SK-N-SH (cell line): ENCODE results near the gene CDH23. TPM values are rescaled to one million over a fixed set of nuclear protein-coding genes. Genes with fewer than 3 reads are reported as not detected.

ENCODE experiments used
- CTCF ChIA-PET: fragments of 300-600, 350-600 bp; formaldehyde crosslinking; extraction: SDS; loops from one replicate; lab custom pipeline; 2021; lab: Yijun Ruan, JAX
- POLR2A ChIA-PET: fragments of 350-600 bp; sonication (Branson Sonifier 250); formaldehyde crosslinking; extraction: SDS; loops from one replicate; lab custom pipeline; 2020; ENCODE audit warnings: antibody characterized with exemption, inconsistent platforms; lab: Yijun Ruan, JAX
- DNase-seq: peaks from one replicate; pipeline ENCODE4 v3.0.0; 2012
- H2AFZ ChIP-seq: fragments of 200-600 bp; sonication (generic); 2 replicates; pipeline ENCODE4 v1.8.1; 2016; ENCODE audit warnings: antibody characterized with exemption, mild to moderate bottlenecking, low read depth
- H3F3A ChIP-seq: fragments of 200-600 bp; sonication (generic); replicated peaks from 2 replicates; pipeline ENCODE3; 2016; ENCODE audit warnings: antibody characterized with exemption, mild to moderate bottlenecking; ENCODE audit not compliant: insufficient read depth
- H3K27ac ChIP-seq, 2 experiments: fragments of 200-500 bp in 1 of 2; fragments of 200-600 bp in 1 of 2; sonication (Bioruptor generic) in 1 of 2; sonication (generic), shearing (Covaris generic) in 1 of 2; 2 replicates each; pipeline versions ENCODE4 v1.5.1 to v1.6.1; 2014 to 2016; ENCODE audit warnings: low read depth in 2 of 2, inconsistent platforms in 1 of 2, low read length in 1 of 2, mild to moderate bottlenecking in 1 of 2, mixed read lengths in 1 of 2
- H3K27me3 ChIP-seq: fragments of 200-600 bp; sonication (generic), shearing (Covaris generic); 2 replicates; pipeline ENCODE4 v1.6.1; 2016; ENCODE audit warnings: mixed run types; ENCODE audit not compliant: insufficient read depth
- H3K36me3 ChIP-seq, 2 experiments: fragments of 200-500 bp in 1 of 2; fragments of 200-600 bp in 1 of 2; sonication (Bioruptor generic) in 1 of 2; sonication (generic) in 1 of 2; replicated peaks in 1 of 2; 2 replicates each; pipeline versions ENCODE3 to v1.5.1; 2014 to 2016; ENCODE audit warnings: low read length in 1 of 2, mild to moderate bottlenecking in 1 of 2; ENCODE audit not compliant: insufficient read depth in 2 of 2, control insufficient read depth in 1 of 2
- H3K4me1 ChIP-seq, 2 experiments: fragments of 200-500 bp in 1 of 2; fragments of 200-600 bp in 1 of 2; sonication (Bioruptor generic) in 1 of 2; sonication (generic), shearing (Covaris generic) in 1 of 2; 2 replicates each; pipeline versions ENCODE4 v1.5.1 to v1.6.1; 2014 to 2016; ENCODE audit warnings: low read depth in 1 of 2, low read length in 1 of 2, mixed run types in 1 of 2; ENCODE audit not compliant: insufficient read depth in 2 of 2, control insufficient read depth in 1 of 2
- H3K4me2 ChIP-seq: fragments of 200-600 bp; sonication (generic), shearing (Covaris generic); 2 replicates; pipeline ENCODE4 v1.6.1; 2017; ENCODE audit warnings: mixed run types
- H3K4me3 ChIP-seq, 2 experiments: fragments of 200-500 bp in 1 of 2; fragments of 200-600 bp in 1 of 2; sonication (Bioruptor generic) in 1 of 2; sonication (generic), shearing (Covaris generic) in 1 of 2; 2 replicates each; pipeline versions ENCODE4 v1.5.1 to v1.8.1; 2014 to 2016; ENCODE audit warnings: low read depth in 2 of 2, inconsistent platforms in 1 of 2, low read length in 1 of 2, mild to moderate bottlenecking in 1 of 2, mixed read lengths in 1 of 2, moderate library complexity in 1 of 2
- H3K79me2 ChIP-seq: fragments of 200-600 bp; sonication (generic); 2 replicates; pipeline ENCODE4 v1.8.1; 2017; ENCODE audit warnings: mild to moderate bottlenecking; ENCODE audit not compliant: insufficient read depth
- H3K9ac ChIP-seq: fragments of 200-600 bp; sonication (generic); 2 replicates; pipeline ENCODE4 v1.6.1; 2017; ENCODE audit warnings: mixed run types
- H3K9me2 ChIP-seq: fragments of 200-600 bp; sonication (generic); 2 replicates; pipeline ENCODE4 v1.6.1; 2017; ENCODE audit warnings: mixed run types
- H3K9me3 ChIP-seq: fragments of 200-600 bp; sonication (generic); 2 replicates; pipeline ENCODE4 v1.6.1; 2017; ENCODE audit warnings: mixed run types, mild to moderate bottlenecking, moderate library complexity
- H4K20me1 ChIP-seq: fragments of 200-600 bp; sonication (generic); 2 replicates; pipeline ENCODE4 v1.6.1; 2017; ENCODE audit warnings: mild to moderate bottlenecking, mixed run types; ENCODE audit not compliant: insufficient read depth
- EZH2phosphoT487 ChIP-seq: fragments of 200-600 bp; sonication (generic); IDR thresholded peaks from 2 replicates; pipeline ENCODE4 v1.6.1; 2017; ENCODE audit warnings: low read depth, mixed run types, mild to moderate bottlenecking, antibody characterized with exemption, moderate library complexity, borderline replicate concordance
- FOSL2 ChIP-seq: IDR thresholded peaks from 2 replicates; pipeline ENCODE4 v1.4.0; 2012; ENCODE audit warnings: low read depth, mild to moderate bottlenecking, moderate library complexity, borderline replicate concordance
- FOXJ3 ChIP-seq: sonication (generic); formaldehyde crosslinking; IDR thresholded peaks from 2 replicates; pipeline ENCODE4 v1.5.1; 2020; ENCODE audit warnings: mild to moderate bottlenecking, missing genetic modification reagents
- FOXM1 ChIP-seq: IDR thresholded peaks from 2 replicates; pipeline ENCODE4 v1.4.0; 2012; ENCODE audit warnings: low read depth, mild to moderate bottlenecking
- GATA2 ChIP-seq: sonication (generic); formaldehyde crosslinking; IDR thresholded peaks from 2 replicates; pipeline ENCODE4 v1.5.0; 2020; ENCODE audit warnings: mild to moderate bottlenecking, missing genetic modification reagents
- MEF2A ChIP-seq: IDR thresholded peaks from 2 replicates; pipeline ENCODE4 v1.4.0; 2012; ENCODE audit warnings: low read depth, borderline replicate concordance
- MXI1 ChIP-seq: IDR thresholded peaks from 2 replicates; pipeline ENCODE4 v1.6.1; 2012; ENCODE audit warnings: mild to moderate bottlenecking, low read depth, low read length, improper control_type of control experiment
- NFIC ChIP-seq: IDR thresholded peaks from 2 replicates; pipeline ENCODE4 v1.4.0; 2012; ENCODE audit warnings: borderline replicate concordance
- NRF1 ChIP-seq: IDR thresholded peaks from 2 replicates; pipeline ENCODE4 v1.6.1; 2012; ENCODE audit warnings: low read depth, mild to moderate bottlenecking, low read length
- POLR2AphosphoS5 ChIP-seq: IDR thresholded peaks from 2 replicates; pipeline ENCODE4 v1.6.1; 2012; ENCODE audit warnings: low read depth, low read length
- RAD21 ChIP-seq: IDR thresholded peaks from 2 replicates; pipeline ENCODE4 v1.6.1; 2012; ENCODE audit warnings: mild to moderate bottlenecking, low read length
- RFX5 ChIP-seq: IDR thresholded peaks from 2 replicates; pipeline ENCODE4 v1.6.1; 2012; ENCODE audit warnings: mild to moderate bottlenecking, improper control_type of control experiment, low read length
- SMC3 ChIP-seq: IDR thresholded peaks from 2 replicates; pipeline ENCODE4 v1.6.1; 2012; ENCODE audit warnings: low read depth, low read length, improper control_type of control experiment
- TEAD4 ChIP-seq: IDR thresholded peaks from 2 replicates; pipeline ENCODE4 v1.4.0; 2012; ENCODE audit warnings: mild to moderate bottlenecking, borderline replicate concordance; ENCODE audit not compliant: insufficient read depth
- YY1 ChIP-seq: IDR thresholded peaks from 2 replicates; pipeline ENCODE4 v1.4.0; 2012; ENCODE audit warnings: low read depth, mild to moderate bottlenecking
- WGBS: methylation state at CpG from one replicate; pipeline ENCODE4 v1.1.6; 2017; ENCODE audit warnings: low lambda C conversion rate; 5-methylcytosine and 5-hydroxymethylcytosine counted together
- polyA plus RNA-seq, 3 experiments: library from polyadenylated mRNA; depleted of rRNA; stranded (reverse); fragments of >200 nt; gene quantifications; 2 replicates each; pipeline ENCODE4 v1.2.3, GENCODE V29; 2012
- TF ChIP-seq, protein P1 (sequence below): IDR thresholded peaks from 2 replicates; pipeline ENCODE4; 2012
- TF ChIP-seq, protein P2 (sequence below): fragments of 150-350 bp; IDR thresholded peaks from 2 replicates; pipeline ENCODE4 v1.6.1; 2017; ENCODE audit warnings: antibody characterized with exemption, low read length, low read depth, borderline replicate concordance
- TF ChIP-seq, protein P3 (sequence below): IDR thresholded peaks from 2 replicates; pipeline ENCODE4 v1.4.0; 2012; ENCODE audit warnings: low read depth, borderline replicate concordance
- TF ChIP-seq, protein P4 (sequence below): IDR thresholded peaks from 2 replicates; pipeline ENCODE4 v1.4.0; 2012; ENCODE audit warnings: low read depth, borderline replicate concordance
- TF ChIP-seq, protein P5 (sequence below): IDR thresholded peaks from 2 replicates; pipeline ENCODE4 v1.6.1; 2012; ENCODE audit warnings: mild to moderate bottlenecking, low read depth, low read length, moderate library complexity

CDH23 gene
- polyA plus RNA-seq, 1 of the 3 experiments (the other 2 are of a cell fraction): 0.03 TPM

DNA sequence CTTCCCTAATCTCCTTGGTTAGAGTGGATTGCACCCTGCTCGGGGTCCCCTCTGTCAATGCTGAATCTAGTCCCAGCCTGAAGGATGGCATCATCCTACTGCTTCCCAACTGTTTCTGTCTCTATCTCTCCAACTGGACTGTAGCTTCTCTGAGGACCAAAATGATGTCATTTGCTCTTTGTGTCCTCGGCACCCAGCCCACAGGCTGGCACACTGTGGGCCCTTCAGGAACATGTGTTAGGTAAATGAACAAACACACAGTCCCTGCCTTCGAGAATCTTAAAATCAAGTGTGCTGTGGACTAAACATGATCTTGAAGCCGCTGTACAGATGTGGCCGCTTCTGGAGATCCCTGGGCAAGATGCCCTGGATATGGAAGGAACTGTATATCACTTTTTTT, 5.0 kb upstream of the CDH23 start:
- no peaks in the 10 kb centered on the region for H3K79me2 ChIP-seq
- 38% methylated on average over 5 of the region's 5 CpGs for WGBS
- no peaks in the 10 kb centered on the region for H3K9me2 ChIP-seq
- no peaks in the 10 kb centered on the region for H3K9me3 ChIP-seq
- TF ChIP-seq RAD21: no peak
- no peak for TF ChIP-seq YY1
- TF ChIP-seq TEAD4: no peak
- no peak for TF ChIP-seq SMC3
- TF ChIP-seq, protein P1, sequence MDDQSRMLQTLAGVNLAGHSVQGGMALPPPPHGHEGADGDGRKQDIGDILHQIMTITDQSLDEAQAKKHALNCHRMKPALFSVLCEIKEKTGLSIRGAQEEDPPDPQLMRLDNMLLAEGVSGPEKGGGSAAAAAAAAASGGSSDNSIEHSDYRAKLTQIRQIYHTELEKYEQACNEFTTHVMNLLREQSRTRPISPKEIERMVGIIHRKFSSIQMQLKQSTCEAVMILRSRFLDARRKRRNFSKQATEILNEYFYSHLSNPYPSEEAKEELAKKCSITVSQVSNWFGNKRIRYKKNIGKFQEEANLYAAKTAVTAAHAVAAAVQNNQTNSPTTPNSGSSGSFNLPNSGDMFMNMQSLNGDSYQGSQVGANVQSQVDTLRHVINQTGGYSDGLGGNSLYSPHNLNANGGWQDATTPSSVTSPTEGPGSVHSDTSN: no peak
- H3K36me3 ChIP-seq: no peaks in the 10 kb centered on the region
- ChIA-PET CTCF (interaction anchor here (1.0 to 12.3 kb wide), 8 partner anchors 7 to 317 kb away, joined by 3 to 223 read pairs (median 8); partner anchors contain the start of gene SLC29A3), POLR2A (no interaction called here)
- no peak overlapping the region for H3K4me2 ChIP-seq
- H3F3A ChIP-seq: no peaks in the 10 kb centered on the region
- H4K20me1 ChIP-seq: no peaks in the 10 kb centered on the region
- H3K27me3 ChIP-seq: peaks cover 44% of the 10 kb centered on the region
- no peak overlapping the region for H3K27ac ChIP-seq
- no peaks in the 10 kb centered on the region for H3K4me1 ChIP-seq
- H3K9ac ChIP-seq: no peak overlapping the region
- no peak overlapping the region for H2AFZ ChIP-seq
- H3K4me3 ChIP-seq: no peak overlapping the region
- DNase-seq: no peak

DNA sequence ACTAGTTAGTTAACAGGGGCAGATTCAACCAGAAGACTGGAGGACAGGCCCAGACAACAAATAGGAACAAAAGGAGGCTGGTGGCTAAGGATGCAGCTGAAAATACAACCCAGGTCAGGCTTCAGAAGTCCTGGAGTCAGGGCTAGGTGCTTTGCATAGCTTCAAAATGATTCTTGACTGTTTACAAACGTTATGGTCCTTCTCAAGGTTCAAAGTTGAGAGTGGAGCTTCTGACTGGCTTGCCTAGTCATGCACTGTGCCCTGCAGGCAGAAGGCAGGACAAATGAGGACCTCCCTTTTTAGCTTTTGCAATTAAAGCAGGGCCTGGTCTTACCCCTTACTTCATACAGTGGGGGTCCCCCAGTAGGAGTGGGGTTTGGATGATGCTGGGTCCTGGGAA, 4.4 kb upstream of the CDH23 start:
- ChIA-PET POLR2A (no interaction called here), CTCF (interaction anchor here (1.3 to 12.3 kb wide), 6 partner anchors 8 to 315 kb away, joined by 3 to 223 read pairs (median 14); partner anchors contain the start of gene SLC29A3)
- Histone ChIP-seq H3K79me2 (no peaks in the 10 kb centered on the region), H3K27ac (no peak overlapping the region), H3F3A (no peaks in the 10 kb centered on the region), H3K9me2 (no peaks in the 10 kb centered on the region), H3K36me3 (no peaks in the 10 kb centered on the region), H2AFZ (no peak overlapping the region), H3K4me1 (peaks cover 0 to 3% of the 10 kb centered on the region in 2 experiments; a peak in 1 of 4 replicates), H3K9me3 (no peaks in the 10 kb centered on the region), H3K4me3 (no peak overlapping the region), H3K4me2 (no peak overlapping the region), H3K9ac (no peak overlapping the region), H4K20me1 (no peaks in the 10 kb centered on the region), H3K27me3 (peaks cover 41% of the 10 kb centered on the region)
- WGBS: 0% methylated on average over 1 of the region's 1 CpG
- no peak for TF ChIP-seq MXI1
- TF ChIP-seq FOSL2: no peak
- TF ChIP-seq, protein P2, sequence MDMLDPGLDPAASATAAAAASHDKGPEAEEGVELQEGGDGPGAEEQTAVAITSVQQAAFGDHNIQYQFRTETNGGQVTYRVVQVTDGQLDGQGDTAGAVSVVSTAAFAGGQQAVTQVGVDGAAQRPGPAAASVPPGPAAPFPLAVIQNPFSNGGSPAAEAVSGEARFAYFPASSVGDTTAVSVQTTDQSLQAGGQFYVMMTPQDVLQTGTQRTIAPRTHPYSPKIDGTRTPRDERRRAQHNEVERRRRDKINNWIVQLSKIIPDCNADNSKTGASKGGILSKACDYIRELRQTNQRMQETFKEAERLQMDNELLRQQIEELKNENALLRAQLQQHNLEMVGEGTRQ: no peak
- TF ChIP-seq, protein P3, sequence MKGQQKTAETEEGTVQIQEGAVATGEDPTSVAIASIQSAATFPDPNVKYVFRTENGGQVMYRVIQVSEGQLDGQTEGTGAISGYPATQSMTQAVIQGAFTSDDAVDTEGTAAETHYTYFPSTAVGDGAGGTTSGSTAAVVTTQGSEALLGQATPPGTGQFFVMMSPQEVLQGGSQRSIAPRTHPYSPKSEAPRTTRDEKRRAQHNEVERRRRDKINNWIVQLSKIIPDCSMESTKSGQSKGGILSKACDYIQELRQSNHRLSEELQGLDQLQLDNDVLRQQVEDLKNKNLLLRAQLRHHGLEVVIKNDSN: no peak
- TF ChIP-seq FOXM1: no peak
- TF ChIP-seq, protein P4, sequence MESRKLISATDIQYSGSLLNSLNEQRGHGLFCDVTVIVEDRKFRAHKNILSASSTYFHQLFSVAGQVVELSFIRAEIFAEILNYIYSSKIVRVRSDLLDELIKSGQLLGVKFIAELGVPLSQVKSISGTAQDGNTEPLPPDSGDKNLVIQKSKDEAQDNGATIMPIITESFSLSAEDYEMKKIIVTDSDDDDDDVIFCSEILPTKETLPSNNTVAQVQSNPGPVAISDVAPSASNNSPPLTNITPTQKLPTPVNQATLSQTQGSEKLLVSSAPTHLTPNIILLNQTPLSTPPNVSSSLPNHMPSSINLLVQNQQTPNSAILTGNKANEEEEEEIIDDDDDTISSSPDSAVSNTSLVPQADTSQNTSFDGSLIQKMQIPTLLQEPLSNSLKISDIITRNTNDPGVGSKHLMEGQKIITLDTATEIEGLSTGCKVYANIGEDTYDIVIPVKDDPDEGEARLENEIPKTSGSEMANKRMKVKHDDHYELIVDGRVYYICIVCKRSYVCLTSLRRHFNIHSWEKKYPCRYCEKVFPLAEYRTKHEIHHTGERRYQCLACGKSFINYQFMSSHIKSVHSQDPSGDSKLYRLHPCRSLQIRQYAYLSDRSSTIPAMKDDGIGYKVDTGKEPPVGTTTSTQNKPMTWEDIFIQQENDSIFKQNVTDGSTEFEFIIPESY: no peak
- no peak for TF ChIP-seq NRF1
- TF ChIP-seq, protein P5, sequence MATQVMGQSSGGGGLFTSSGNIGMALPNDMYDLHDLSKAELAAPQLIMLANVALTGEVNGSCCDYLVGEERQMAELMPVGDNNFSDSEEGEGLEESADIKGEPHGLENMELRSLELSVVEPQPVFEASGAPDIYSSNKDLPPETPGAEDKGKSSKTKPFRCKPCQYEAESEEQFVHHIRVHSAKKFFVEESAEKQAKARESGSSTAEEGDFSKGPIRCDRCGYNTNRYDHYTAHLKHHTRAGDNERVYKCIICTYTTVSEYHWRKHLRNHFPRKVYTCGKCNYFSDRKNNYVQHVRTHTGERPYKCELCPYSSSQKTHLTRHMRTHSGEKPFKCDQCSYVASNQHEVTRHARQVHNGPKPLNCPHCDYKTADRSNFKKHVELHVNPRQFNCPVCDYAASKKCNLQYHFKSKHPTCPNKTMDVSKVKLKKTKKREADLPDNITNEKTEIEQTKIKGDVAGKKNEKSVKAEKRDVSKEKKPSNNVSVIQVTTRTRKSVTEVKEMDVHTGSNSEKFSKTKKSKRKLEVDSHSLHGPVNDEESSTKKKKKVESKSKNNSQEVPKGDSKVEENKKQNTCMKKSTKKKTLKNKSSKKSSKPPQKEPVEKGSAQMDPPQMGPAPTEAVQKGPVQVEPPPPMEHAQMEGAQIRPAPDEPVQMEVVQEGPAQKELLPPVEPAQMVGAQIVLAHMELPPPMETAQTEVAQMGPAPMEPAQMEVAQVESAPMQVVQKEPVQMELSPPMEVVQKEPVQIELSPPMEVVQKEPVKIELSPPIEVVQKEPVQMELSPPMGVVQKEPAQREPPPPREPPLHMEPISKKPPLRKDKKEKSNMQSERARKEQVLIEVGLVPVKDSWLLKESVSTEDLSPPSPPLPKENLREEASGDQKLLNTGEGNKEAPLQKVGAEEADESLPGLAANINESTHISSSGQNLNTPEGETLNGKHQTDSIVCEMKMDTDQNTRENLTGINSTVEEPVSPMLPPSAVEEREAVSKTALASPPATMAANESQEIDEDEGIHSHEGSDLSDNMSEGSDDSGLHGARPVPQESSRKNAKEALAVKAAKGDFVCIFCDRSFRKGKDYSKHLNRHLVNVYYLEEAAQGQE: no peak
- no peak for TF ChIP-seq FOXJ3 (CRISPR knock-in tag)
- no peak for TF ChIP-seq RFX5
- TF ChIP-seq NFIC: no peak
- no peak for TF ChIP-seq EZH2phosphoT487
- TF ChIP-seq GATA2 (CRISPR knock-in tag): no peak
- no peak for TF ChIP-seq MEF2A
- TF ChIP-seq POLR2AphosphoS5: no peak
- DNase-seq: no peak
